GM18517 (cell line): ENCODE measurements around the gene PML.
"Not testable (repeated sequence)": the region's sequence is repeated elsewhere in the genome, so short reads cannot be mapped to it uniquely, and the experiment has no call there.

Experiments used
- ATAC-seq: cut with Tn5 transposase; IDR thresholded peaks from one replicate; pipeline ENCODE4 v1.9.1; 2021; ENCODE audit warnings: mild to moderate bottlenecking, moderate library complexity; ENCODE audit not compliant: unreplicated experiment

Gene PML

DNA sequence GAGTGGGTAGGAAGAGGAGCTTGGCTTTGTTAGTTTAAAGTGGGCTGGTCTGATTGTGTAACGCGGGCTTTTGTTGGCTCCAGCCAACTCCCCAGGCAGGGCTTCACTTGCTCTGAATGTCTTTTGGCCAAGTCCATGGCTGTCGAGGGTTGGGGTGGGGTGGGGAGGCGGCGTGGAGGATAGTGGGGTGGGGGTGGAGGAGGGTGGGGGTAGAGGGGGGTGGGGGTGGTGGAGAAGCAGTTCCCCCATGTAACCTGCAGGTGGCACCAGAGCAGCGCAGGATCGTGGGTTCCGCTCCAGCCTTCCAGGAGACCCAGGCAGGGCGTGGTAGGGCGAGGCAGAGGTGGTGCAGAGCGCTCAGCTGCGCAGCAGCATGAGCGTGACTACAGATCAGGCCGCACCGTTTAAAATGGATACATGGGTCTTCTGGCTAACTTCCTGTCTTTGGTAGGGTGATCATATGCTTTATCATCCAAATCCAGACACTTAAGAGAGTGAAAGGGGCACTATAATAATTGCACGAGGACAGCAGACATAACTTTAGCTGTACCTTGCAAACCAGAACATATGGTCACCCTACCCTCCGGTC, 59.5 kb downstream of the PML start:
- ATAC-seq: no peak

DNA sequence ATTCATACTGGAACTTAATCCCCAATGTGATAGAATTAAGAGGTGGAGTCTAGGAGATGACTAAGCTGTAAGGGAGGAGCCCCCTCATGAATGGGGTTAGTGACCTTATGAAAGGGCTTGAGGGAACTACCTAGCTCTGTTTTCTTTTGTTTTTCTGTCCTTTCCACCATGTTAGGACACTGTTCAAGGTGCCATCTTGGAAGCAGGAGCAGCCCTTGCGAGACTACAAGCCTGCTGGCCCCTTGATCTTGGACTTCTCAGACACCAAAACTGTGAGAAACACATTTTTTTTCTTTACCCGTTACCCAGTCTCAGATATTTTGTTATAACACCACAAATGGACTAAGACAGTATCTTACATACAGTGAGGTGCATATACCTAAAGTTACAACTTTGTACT, 61.3 kb downstream of the PML start:
- no peak for ATAC-seq

DNA sequence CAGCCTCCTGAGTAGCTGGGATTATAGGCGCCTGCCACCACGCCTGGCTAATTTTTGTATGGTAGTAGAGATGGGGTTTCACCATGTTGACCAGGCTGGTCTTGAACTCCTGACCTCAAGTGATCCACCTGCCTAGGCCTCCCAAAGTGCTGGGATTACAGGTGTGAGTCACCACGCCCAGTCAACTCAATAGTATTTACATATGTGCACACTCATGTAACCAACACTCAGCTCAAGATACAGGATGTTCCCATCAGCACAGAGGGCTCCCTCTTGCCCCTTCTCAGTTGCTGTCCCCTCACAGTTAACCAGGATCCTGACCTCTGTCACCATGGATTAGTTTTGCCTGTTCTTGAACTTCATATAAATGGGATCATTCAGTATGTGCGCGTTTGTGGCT, 61.8 kb downstream of the PML start:
- not testable (repeated sequence) for ATAC-seq

DNA sequence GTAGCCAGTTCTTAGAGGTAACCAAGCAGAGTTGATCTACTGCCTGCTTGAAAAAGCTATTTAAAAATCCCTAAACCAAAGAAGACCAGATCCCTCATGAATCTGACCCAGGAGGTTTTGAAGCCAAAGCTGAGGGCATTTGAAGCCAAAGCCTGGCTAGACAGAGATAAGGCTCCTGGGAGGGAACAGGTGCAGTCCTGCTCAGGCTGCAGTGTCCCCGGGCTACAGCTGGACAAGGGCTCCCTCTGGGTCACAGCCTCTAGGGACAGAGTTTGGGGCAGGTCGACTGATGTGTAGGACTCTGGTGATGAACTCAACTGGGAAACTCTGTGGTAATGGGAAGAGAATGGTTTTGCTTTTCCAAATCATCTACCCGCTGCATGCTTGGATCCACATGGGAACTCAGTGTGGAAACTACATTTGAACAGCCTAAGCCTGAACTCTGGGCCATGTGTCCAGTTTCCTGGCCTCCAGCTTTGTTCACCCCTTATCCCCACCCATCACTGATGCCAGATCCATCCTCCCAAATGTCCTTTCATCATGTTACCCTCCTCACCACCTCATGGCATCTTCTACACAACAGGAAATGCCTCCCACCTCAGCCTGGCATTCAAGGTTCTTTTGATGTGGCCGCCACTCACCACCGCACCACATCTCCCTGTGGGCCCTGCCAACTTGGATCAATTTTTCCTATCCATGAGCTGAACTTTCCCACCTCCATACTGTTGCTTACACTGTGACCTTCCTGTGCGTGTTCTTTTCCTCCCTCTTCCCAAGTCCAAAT, 64.7 kb downstream of the PML start:
- not testable (repeated sequence) for ATAC-seq

GRCh38 chr15:74060251-74060650, 65.7 kb downstream of the PML start:
- no peak for ATAC-seq

GRCh38 chr15:74062236-74062635, 67.7 kb downstream of the PML start:
- no peak for ATAC-seq

- no peak for ATAC-seq
Measured at GRCh38 chr15:74062671-74063070, 68.2 kb downstream of the PML start.

- not testable (repeated sequence) for ATAC-seq
Measured at GRCh38 chr15:74063425-74064146, 69.1 kb downstream of the PML start.

DNA sequence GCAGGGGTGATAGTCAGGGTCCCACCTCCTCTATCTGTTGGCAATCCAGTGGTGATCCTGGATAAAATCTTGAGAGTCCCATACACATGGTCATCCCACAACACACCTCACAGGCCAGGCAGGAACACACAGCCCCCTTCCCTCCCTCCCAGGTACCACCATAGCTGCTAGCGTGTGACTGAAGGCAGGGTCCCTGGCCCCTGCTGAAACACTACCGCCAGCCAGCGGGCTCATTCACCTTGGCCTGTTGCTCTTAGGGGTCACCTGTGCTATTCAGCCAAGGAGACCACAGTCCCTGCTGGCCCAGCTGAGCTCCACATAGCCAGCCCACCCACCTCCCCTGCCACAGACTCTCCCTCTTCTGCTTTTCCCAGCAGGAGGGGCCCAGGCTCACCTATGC, 69.7 kb downstream of the PML start:
- ATAC-seq: not testable (repeated sequence)

- not testable (repeated sequence) for ATAC-seq
Measured at GRCh38 chr15:74064822-74065221, 70.3 kb downstream of the PML start.

DNA sequence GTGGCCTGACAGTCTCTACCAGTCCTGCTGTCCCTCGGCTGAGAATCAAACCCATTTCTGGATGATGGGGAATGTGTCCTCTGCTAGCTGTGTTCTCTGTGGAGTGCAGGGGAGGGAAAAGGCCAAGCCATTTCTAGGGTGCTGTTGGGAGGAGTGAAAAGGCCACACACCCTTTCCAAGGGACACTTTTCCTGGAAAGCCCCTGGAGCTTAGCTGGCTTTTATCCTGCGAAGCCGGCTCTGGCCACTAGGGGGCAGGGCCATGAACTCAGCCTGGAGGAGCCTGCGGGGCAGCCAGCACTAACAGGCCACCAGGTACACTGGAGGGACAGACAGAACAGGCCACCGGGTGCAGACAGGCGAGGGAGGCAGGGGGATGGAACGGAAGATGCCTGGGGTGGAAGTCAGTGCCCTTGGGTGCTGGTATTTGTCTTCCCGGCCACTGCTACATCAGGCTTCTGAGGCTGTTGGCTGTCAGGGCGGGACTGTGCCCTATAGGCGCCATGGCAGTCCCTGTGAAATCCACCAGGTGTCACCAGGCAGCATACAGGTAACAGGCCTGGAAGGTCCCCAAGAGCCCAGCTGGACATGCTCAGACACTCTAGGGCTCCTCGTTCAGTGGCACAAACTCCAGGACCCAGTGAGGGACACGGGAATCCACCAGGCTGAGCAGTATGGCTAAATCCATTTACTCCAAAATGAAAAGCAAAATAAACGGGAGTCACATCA, 71.3 kb downstream of the PML start:
- not testable (repeated sequence) for ATAC-seq

DNA sequence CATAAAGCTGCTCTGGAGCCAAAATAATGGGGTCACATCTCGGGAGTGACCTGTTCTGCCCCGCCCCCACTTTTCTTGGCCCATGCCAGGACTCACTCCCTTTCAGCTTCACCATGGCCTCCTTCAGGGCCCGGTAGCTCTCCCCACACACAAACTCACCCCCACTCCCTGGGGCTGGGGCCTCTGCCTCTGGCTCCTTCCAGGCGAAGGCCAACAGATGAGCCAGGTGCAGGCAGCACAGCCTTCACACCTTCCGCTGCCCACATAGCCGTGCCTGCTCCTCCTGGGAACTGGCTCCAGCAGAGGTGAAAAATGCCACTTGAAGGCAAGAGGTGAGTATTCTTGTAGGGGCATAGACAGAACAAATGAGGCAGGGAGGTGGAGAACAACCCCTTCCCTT, 77.1 kb downstream of the PML start:
- ATAC-seq: not testable (repeated sequence)

- ATAC-seq: not testable (repeated sequence)
Measured at GRCh38 chr15:74072132-74072531, 77.6 kb downstream of the PML start.

- ATAC-seq: not testable (repeated sequence)
Measured at GRCh38 chr15:74072614-74073337, 78.3 kb downstream of the PML start.

DNA sequence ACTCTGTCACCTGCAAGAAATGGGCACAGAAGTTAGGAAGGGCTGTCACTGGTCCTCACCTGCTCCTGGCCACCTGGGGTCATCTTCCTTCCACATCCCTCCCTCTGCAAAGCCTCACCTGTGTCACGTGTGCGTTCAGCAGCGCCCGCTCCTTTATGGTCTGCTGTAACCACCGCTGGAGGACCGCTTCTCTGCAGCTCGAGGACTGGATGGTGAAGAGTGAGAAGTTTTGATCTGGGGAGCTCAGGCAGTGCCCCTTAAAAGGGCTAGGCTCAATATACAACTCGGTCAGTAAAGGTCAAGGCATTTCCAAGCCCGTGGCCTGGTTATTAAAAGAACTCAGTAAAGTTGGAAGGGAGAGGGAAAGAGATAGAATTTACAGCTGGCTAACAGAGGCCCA, 81.3 kb downstream of the PML start:
- ATAC-seq: not testable (repeated sequence)

- ATAC-seq: not testable (repeated sequence)
Measured at GRCh38 chr15:74082450-74082849, 87.9 kb downstream of the PML start, which contains the start of gene GOLGA6A. Gene GOLGA6A (minus strand): TSS chr15:74082550. CDS start chr15:74082509, 41 bp downstream.

- not testable (repeated sequence) for ATAC-seq
Measured at GRCh38 chr15:74094567-74094966, 100.1 kb downstream of the PML start.

DNA sequence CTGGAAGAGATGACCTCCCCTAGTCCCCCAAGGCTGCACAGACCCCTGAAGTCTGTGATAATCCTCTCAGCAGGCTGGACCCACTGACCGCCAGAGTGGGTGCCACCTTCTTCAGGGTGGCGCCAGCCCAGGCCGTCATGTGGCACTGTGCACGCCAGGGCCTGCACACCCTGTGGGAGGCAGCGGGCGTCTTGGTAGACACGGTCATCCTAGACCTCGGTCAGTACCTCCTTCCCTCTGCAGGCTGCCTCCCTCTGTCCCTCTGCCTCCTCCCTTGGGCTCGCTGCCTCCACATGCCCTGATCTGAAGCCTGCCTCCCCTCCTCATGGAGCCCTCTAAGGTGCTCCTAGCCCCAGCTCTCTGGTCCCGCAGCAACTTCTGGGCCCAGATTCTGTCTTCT, 101.1 kb downstream of the PML start:
- not testable (repeated sequence) for ATAC-seq

GRCh38 chr15:74096753-74097474, 102.4 kb downstream of the PML start:
- ATAC-seq: not testable (repeated sequence)
